ENCODE results near the gene AMOTL1.
A peak's percentile ranks its signal among the peaks of the same experiment; 100 is the strongest.

Gene AMOTL1

GRCh38 chr11:94746721-94747120 lies 21.4 kb upstream of the AMOTL1 start:
- no peak for DNase-seq

DNA sequence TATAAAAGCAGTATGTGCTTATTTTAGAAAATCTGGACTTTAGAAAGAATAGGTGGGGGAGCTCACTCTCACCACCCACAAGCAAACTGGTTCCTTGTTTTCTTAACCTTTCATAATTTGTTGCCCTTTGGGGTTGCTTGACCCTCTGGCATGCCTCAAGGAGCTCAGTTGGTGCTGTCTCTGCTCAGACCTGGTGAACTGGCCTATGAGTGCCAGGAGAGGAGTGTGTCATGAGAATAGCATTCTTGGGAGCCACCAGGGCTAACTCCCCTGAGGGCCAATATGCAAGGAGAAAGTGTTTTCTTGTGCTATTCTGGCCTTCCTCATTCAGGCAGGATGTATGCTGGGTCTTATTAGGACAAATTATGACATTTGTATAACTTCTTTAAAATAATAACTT lies 21.0 kb upstream of the AMOTL1 start:
- no peak for DNase-seq

GRCh38 chr11:94747601-94748041 lies 20.5 kb upstream of the AMOTL1 start:
- no peak for DNase-seq

GRCh38 chr11:94749369-94749768 lies 18.8 kb upstream of the AMOTL1 start:
- DNase-seq, result no peak

DNA sequence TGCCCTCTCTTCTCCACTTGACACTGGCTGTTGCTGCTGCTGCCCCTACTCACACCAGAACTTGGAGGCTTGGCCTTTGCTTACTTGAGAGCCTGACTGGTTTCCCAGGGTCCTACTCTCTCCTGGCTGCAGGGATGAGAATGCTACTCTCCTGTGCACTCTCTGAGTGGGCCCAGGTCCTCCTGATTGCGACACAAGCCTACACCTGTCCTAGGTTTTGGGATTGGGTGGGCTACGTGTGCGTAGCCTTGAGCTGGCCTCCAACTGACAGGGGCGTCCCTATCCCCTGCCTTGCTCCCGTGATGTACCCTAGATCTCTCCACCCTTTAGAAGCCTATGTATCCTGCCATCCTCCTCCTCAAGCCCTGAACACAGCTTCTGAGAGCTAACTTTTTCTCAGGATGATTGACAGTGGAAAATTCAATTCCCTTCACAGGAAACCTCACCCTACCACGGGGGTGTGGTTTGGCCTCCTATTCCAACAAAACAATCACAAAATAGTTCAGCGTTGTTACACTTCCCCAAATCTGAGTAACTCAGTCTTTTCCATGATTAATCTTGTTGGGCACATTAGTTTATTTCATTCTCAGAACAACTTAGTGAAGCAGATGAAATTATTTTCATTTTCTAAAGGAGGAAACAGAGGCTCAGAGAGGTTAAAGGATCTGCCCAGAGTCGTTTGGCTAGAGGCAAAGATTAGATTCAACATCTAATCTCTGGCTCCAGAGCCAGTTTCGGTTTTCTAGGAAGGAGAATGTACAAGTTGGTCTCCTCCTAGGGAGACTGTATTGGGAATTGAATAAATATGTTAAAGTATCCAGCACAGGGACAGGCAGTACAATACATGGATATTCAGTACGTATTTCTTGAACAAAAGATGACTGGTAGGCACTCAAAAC lies 17.6 kb upstream of the AMOTL1 start:
- no peak for DNase-seq

GRCh38 chr11:94751218-94751609 lies 16.9 kb upstream of the AMOTL1 start:
- DNase-seq, result no peak

DNA sequence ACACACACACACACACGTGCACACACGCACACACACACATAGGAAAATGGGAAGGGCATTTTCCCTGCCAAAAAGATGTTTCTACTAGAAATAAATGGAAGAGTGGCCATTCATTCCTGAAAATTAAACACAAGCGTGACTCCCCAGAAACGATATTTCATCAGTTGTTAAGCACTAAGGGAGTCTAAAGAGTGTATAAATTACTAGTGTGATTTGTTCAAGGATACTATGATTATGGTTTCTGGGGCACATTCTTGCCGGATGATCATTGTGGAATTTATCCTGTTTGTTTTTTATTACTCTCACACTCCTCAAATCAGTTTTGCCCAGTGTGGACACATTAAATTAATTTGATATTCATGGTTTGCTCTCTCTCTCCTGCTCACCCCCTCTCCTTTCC lies 16.4 kb upstream of the AMOTL1 start:
- no peak for DNase-seq

DNA sequence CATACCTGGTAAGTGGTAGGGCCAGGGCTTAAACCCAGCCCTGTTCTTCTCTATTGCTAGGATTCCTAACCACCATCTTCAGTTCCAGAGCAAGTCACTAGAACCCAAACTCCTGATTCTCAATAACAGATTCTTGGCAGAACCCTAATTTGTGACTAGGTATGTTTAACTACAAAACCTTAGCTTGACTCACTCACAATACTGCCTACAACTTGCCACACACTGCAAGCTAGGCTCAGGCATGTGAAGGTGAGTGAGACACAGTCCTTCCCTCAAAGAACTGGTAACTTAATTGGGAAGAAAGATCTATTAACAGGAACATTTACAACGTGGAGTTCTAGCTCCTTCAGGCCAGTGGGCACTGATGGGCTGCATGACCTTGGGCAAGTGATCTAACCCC lies 14.5 kb upstream of the AMOTL1 start:
- DNase-seq, result no peak

- DNase-seq, result no peak
These were observed 13.8 kb upstream of the AMOTL1 start for GRCh38 chr11:94754335-94754734.

GRCh38 chr11:94754819-94755218 lies 13.3 kb upstream of the AMOTL1 start:
- DNase-seq, result no peak

GRCh38 chr11:94755494-94755893 lies 12.7 kb upstream of the AMOTL1 start:
- no peak for DNase-seq

DNA sequence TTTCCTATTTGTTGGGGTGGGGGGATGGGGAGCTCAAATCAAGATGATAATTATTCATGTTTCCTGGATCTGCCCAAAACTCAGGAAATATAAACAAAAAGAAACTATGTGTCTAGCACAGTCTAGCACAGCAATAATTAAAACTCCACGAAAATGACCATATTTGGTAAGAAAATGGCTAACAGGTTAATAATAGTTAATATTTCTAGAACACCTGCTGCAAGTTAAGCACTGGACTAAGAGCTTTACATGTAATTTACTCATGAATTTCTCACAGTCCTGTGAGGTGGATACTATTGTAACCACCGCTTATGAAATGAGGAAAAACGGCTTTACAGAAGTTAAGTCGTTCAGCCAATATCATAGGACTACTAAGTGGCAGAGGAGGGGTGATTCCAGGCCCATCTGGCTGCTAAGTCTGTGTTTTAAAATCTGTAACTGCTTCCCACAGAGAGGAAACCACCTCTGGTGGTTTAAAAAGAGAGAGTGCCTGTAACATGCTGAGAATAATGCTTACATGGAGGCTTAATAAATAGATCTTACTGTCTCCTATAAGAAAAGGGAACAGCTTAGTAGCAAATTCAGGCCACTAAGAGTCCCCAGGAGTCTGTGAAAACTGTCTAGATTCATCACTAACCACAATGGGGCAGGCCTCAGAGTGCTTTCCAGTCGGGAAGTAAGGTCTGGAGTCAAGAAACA lies 11.0 kb upstream of the AMOTL1 start:
- peak in 1 of 3 donors; percentile 19 for DNase-seq

DNA sequence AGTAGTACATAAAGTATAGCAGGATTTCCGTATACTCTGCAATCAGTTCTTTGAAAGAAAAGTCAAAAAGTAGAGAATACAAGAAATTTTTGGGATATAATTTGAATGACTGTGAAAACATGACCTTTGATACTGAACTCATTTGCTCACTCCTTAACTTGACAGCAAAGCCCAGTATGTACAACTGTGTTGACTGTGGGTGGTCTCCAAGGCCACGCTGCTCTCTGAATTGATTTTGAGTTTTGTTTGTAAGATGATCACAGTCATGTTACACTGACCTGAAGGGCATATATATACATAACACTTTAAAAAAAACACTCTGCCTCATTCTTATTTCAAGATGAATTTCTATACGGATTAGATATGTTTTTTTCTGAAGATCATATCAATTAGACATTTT lies 9.5 kb upstream of the AMOTL1 start:
- no peak for DNase-seq

- no peak for DNase-seq
These were observed 8.6 kb upstream of the AMOTL1 start for GRCh38 chr11:94759522-94759921.

- DNase-seq, result no peak
These were observed 7.9 kb upstream of the AMOTL1 start for GRCh38 chr11:94760296-94760695.

- peak in 2 of 3 donors; percentile 20 to 25 for DNase-seq
These were observed 5.9 kb upstream of the AMOTL1 start for GRCh38 chr11:94762208-94762607.

- DNase-seq, result no peak
These were observed 5.2 kb upstream of the AMOTL1 start for GRCh38 chr11:94762995-94763394.

- DNase-seq, result no peak
These were observed 1.4 kb upstream of the AMOTL1 start for GRCh38 chr11:94766713-94767206.

- DNase-seq, result no peak
These were observed 865 bp upstream of the AMOTL1 start for GRCh38 chr11:94767291-94767690.

GRCh38 chr11:94768602-94769541 lies 716 bp downstream of the AMOTL1 start:
- DNase-seq, result peak in 2 of 3 donors; percentile 38 to 60

- DNase-seq, result no peak
These were observed 1.7 kb downstream of the AMOTL1 start for GRCh38 chr11:94769880-94770279.

- DNase-seq, result no peak
These were observed 2.5 kb downstream of the AMOTL1 start for GRCh38 chr11:94770563-94771120.

DNA sequence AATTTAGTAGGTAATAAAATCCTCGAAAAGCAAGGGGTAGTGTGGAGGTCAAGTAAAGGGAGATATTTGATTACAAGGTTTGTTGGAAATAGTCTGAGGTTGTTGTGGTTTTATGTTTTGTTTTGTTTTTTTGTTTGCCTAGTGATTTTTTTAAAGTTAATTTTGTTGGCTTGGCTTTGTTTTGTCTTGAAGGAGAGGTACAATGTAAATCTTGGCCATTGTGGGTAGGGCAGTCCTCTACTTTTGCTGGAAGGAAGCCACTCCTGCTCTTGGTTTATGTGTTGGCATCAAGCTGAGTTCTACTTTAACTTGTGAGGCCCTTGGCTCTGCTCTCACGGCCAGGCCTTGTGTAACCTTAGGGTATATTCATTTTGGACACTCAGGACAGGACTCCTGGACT lies 3.2 kb downstream of the AMOTL1 start:
- DNase-seq, result no peak

Data from suppressor macrophage treated with lipopolysaccharide for 1 hour (primary cell).